ENCODE measurements around the gene BPIFB1. TPM values are rescaled to one million over a fixed set of nuclear protein-coding genes. Genes with fewer than 3 reads are reported as not detected.

Gene BPIFB1
- total and polyA plus RNA-seq, 2 of the 13 experiments (the other 11 are each of a cell fraction or from before 2014, with no cell fraction given) = 0.82 to 4.4 TPM

GRCh38 chr20:33291830-33292355, 8.9 kb downstream of the BPIFB1 start (continued):
- no peak for TF ChIP-seq TP53 (CRISPR knock-in tag; conservative IDR thresholded peaks at IDR 0.05)
- TF ChIP-seq ZNF329 (CRISPR knock-in tag; IDR thresholded peaks at IDR 0.05; ENCODE audit: low read depth) = no peak
- no peak for TF ChIP-seq NFIB (CRISPR knock-in tag; IDR thresholded peaks at IDR 0.05; ENCODE audit: borderline replicate concordance)
- no peak for TF ChIP-seq ZNF496 (CRISPR knock-in tag; IDR thresholded peaks at IDR 0.05; ENCODE audit: insufficient replicate concordance)
- TF ChIP-seq ZKSCAN8 (CRISPR knock-in tag; IDR thresholded peaks at IDR 0.05; ENCODE audit: borderline replicate concordance) = no peak
- no peak for TF ChIP-seq AKNA (CRISPR knock-in tag; IDR thresholded peaks at IDR 0.05; ENCODE audit: borderline replicate concordance)
- no peak for TF ChIP-seq CREBL2 (CRISPR knock-in tag; IDR thresholded peaks at IDR 0.05; ENCODE audit: borderline replicate concordance)
- no peak for TF ChIP-seq HNF4A (CRISPR knock-in tag; IDR thresholded peaks at IDR 0.05)
- no peak for TF ChIP-seq FOXJ3 (CRISPR knock-in tag; IDR thresholded peaks at IDR 0.05; ENCODE audit: borderline replicate concordance)
- no peak for TF ChIP-seq ZNF746 (CRISPR knock-in tag; IDR thresholded peaks at IDR 0.05)

Measured in HepG2 (cell line).